ENCODE data around the gene PDE6G. TPM values are rescaled to one million over a fixed set of nuclear protein-coding genes. Genes with fewer than 3 reads are reported as not detected.
"Not testable (repeated sequence)": the region's sequence is repeated elsewhere in the genome, so short reads cannot be mapped to it uniquely, and the experiment has no call there.

PDE6G gene
- total RNA-seq, 4 donors from 2014 or later, result 2.9 TPM; not detected in 3

GRCh38 chr17:81635431-81635830, 20.9 kb downstream of the PDE6G start:
- DNase-seq (ENCODE audit: low spot score), result no peak
- TF ChIP-seq CTCF (IDR thresholded peaks at IDR 0.05), result no peak
- no peak for ATAC-seq (ENCODE audit: low FRiP score)

GRCh38 chr17:81631482-81631881, 24.9 kb downstream of the PDE6G start:
- ATAC-seq (ENCODE audit: low FRiP score), result no peak

GRCh38 chr17:81630274-81630673, 26.1 kb downstream of the PDE6G start:
- no peak for TF ChIP-seq CTCF (IDR thresholded peaks at IDR 0.05)
- DNase-seq (ENCODE audit: low spot score), result no peak
- ATAC-seq (ENCODE audit: low FRiP score), result no peak

More at GRCh38 chr17:81631482-81631881, 24.9 kb downstream of the PDE6G start:
- TF ChIP-seq CTCF (IDR thresholded peaks at IDR 0.05), result no peak
- DNase-seq (ENCODE audit: low spot score), result no peak

GRCh38 chr17:81621494-81622130, 34.7 kb downstream of the PDE6G start:
- no peak for ATAC-seq (ENCODE audit: low FRiP score)
- DNase-seq (ENCODE audit: low spot score), result no peak
- TF ChIP-seq CTCF (IDR thresholded peaks at IDR 0.05), result no peak

GRCh38 chr17:81618307-81618706, 38.0 kb downstream of the PDE6G start:
- not testable (repeated sequence) for ATAC-seq (ENCODE audit: low FRiP score); DNase-seq (ENCODE audit: low spot score)

GRCh38 chr17:81616877-81617276, 39.5 kb downstream of the PDE6G start:
- ATAC-seq (ENCODE audit: low FRiP score) (no peak), DNase-seq (ENCODE audit: low spot score) (no peak)
- no peak for TF ChIP-seq CTCF (IDR thresholded peaks at IDR 0.05)

- TF ChIP-seq CTCF (IDR thresholded peaks at IDR 0.05), result no peak
- DNase-seq (ENCODE audit: low spot score) (no peak), ATAC-seq (ENCODE audit: low FRiP score) (no peak)
These were observed 40.9 kb downstream of the PDE6G start for GRCh38 chr17:81615401-81615930.

Data from omental fat pad (tissue), 4 donors.